Stimulated activated CD4-positive, alpha-beta T cell treated with anti-CD3 and anti-CD28 coated beads, Interleukin-4, amount 100 ng/mL, for 4 hours (primary cell): ENCODE results near the gene RAB19.
A peak's percentile ranks its signal among the peaks of the same experiment; 100 is the strongest.

ENCODE experiments used
- DNase-seq, 2 experiments: peaks; one replicate each; pipeline ENCODE4 v3.0.0-alpha.2; 2020

Gene RAB19

GRCh38 chr7:140403878-140404564 lies at the start of gene RAB19:
TSS of gene RAB19 (plus strand) at chr7:140404058. CDS start at chr7:140407647, 3,589 bp downstream.
- peak; percentile 27 to 49 for DNase-seq

GRCh38 chr7:140358024-140358411 lies 45.8 kb upstream of the RAB19 start:
- DNase-seq = no peak

- DNase-seq = peak in 1 of 2 experiments; percentile 14
These were observed 45.3 kb upstream of the RAB19 start for GRCh38 chr7:140358412-140359051.

- DNase-seq = no peak
These were observed 43.1 kb upstream of the RAB19 start for GRCh38 chr7:140360697-140361229.

- no peak for DNase-seq
These were observed 39.0 kb upstream of the RAB19 start for GRCh38 chr7:140364819-140365218.

- DNase-seq = no peak
These were observed 36.3 kb upstream of the RAB19 start for GRCh38 chr7:140367528-140367927.

- DNase-seq = no peak
These were observed 34.6 kb upstream of the RAB19 start for GRCh38 chr7:140369294-140369693.

GRCh38 chr7:140375323-140375722 lies 28.5 kb upstream of the RAB19 start:
- no peak for DNase-seq

- DNase-seq = peak in 1 of 2 experiments; percentile 12
These were observed 27.7 kb upstream of the RAB19 start for GRCh38 chr7:140375892-140376730.

GRCh38 chr7:140383954-140384713 lies 19.7 kb upstream of the RAB19 start:
- DNase-seq = no peak

GRCh38 chr7:140384894-140385545 lies 18.8 kb upstream of the RAB19 start:
- DNase-seq = no peak

GRCh38 chr7:140389445-140389844 lies 14.4 kb upstream of the RAB19 start:
- no peak for DNase-seq

- no peak for DNase-seq
These were observed 13.8 kb upstream of the RAB19 start for GRCh38 chr7:140390034-140390433.

GRCh38 chr7:140390466-140391190 lies 13.2 kb upstream of the RAB19 start:
- DNase-seq = no peak

- DNase-seq = no peak
These were observed 12.2 kb upstream of the RAB19 start for GRCh38 chr7:140391634-140392033.

GRCh38 chr7:140393756-140394306 lies 10.0 kb upstream of the RAB19 start:
- no peak for DNase-seq

GRCh38 chr7:140397784-140398750 lies 5.8 kb upstream of the RAB19 start, which contains the start of gene SLC37A3:
TSS of gene SLC37A3 (minus strand) at chr7:140398530. CDS start at chr7:140382526, 16,004 bp downstream.
- peak; percentile 83 to 90 for DNase-seq

GRCh38 chr7:140398821-140399220 lies 5.0 kb upstream of the RAB19 start:
- no peak for DNase-seq

GRCh38 chr7:140400381-140400780 lies 3.5 kb upstream of the RAB19 start:
- DNase-seq = no peak
